H1 (cell line): ENCODE results near the gene ZNF620. TPM values are rescaled to one million over a fixed set of nuclear protein-coding genes. Genes with fewer than 3 reads are reported as not detected.

Experiments used
- ATF3 ChIP-seq: IDR thresholded peaks from 2 replicates; pipeline ENCODE4 v1.6.1; 2011; ENCODE audit warnings: low read depth, mild to moderate bottlenecking, low read length; ENCODE audit not compliant: insufficient read depth
- BRCA1 ChIP-seq: IDR thresholded peaks from 2 replicates; pipeline ENCODE4 v1.6.1; 2012; ENCODE audit warnings: low read depth, low read length, improper control_type of control experiment
- GTF2F1 ChIP-seq: IDR thresholded peaks from 2 replicates; pipeline ENCODE4 v1.6.1; 2012; ENCODE audit warnings: low read depth, low read length, improper control_type of control experiment, borderline replicate concordance
- HDAC2 ChIP-seq, 2 experiments: fragments of 300-600 bp in 1 of 2; sonication (generic) in 1 of 2; IDR thresholded peaks; 2 replicates each; pipeline ENCODE4 v1.6.1; 2011 to 2012; ENCODE audit warnings: low read depth in 2 of 2, low read length in 2 of 2, mild to moderate bottlenecking in 2 of 2, moderate library complexity in 2 of 2, borderline replicate concordance in 1 of 2, inconsistent platforms in 1 of 2
- NANOG ChIP-seq: IDR thresholded peaks from 2 replicates; pipeline ENCODE4 v1.6.1; 2011; ENCODE audit warnings: low read length, low read depth, mild to moderate bottlenecking, inconsistent platforms; ENCODE audit not compliant: insufficient read depth, poor library complexity, severe bottlenecking
- polyA plus RNA-seq, 7 experiments: library from polyadenylated mRNA; depleted of rRNA in 3 of 7; stranded (reverse) in 5 of 7; unstranded in 2 of 7; fragments of >200 nt in 5 of 7; fragments of 200-250 nt in 2 of 7; gene quantifications; 1 replicate in 5 of 7; 2 replicates in 1 of 7; 4 replicates in 1 of 7; pipeline versions ENCODE4 v1.2.1 to v1.2.3, GENCODE V29; 2011 to 2013; ENCODE audit warnings: missing spikeins in 2 of 7, mixed read lengths in 2 of 7
- total RNA-seq: library from RNA; stranded (reverse); fragmentation: NEBNext Ultra II Directional; extraction: Animal tissue kit (Norgen Biotek cat#: 25700); gene quantifications from 2 replicates; pipeline ENCODE4 v1.2.1, GENCODE V29; 2021

Gene ZNF620
- total and polyA plus RNA-seq, 2 of the 8 experiments (the other 6 are each of a cell fraction or from before 2014, with no cell fraction given), result 5.1 to 20.2 TPM

GRCh38 chr3:40490916-40491315 lies 14.9 kb upstream of the ZNF620 start (continued):
- TF ChIP-seq ATF3 (no peak), GTF2F1 (no peak), HDAC2 (IDR thresholded peaks at IDR 0.05; ENCODE audit: borderline replicate concordance in 1 of 2, low read depth in 2 of 2, low read length in 2 of 2) (no peak), BRCA1 (no peak), NANOG (no peak)
